Measurements from ENCODE around the gene MAP7D1.

The MAP7D1 gene

DNA sequence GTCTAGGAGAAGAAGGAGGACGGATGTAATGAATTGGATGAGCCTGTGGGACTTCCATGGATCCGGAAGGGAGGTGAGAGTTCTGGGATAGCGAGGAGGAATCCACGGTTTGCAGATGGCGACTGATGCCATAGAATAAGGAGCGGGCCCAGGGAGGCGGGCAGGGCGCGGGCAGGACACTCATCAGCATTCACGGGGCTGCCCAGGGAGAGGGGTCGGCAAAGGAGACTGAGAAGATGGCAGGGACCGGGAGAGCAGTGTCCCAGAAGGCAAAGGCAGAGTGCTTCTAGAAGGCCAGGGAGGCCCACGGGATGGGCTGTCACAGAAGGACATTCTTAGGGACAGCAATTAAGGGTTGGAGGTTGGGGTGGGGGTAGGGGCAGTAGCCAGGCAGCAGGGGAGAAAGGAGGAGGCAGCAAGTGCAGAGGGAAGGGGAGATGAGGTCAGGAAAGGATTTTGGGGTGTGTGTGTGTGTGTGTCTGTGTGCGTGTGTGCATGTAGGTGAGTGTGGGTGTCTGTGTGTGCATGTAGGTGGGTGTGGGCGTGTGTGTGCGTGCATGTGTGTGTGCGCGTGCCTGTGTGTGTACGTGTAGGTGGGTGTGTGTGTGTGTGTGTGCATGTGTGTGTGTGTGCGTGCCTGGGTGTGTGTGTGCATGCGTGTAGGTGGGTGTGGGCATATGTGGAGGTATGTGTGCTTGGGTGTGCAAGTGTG is 29.8 kb upstream of the MAP7D1 start:
- DNase-seq (ENCODE audit: low read depth, low spot score) = no peak
- no peak overlapping the region for H3K4me3 ChIP-seq (ENCODE audit: low read length)

DNA sequence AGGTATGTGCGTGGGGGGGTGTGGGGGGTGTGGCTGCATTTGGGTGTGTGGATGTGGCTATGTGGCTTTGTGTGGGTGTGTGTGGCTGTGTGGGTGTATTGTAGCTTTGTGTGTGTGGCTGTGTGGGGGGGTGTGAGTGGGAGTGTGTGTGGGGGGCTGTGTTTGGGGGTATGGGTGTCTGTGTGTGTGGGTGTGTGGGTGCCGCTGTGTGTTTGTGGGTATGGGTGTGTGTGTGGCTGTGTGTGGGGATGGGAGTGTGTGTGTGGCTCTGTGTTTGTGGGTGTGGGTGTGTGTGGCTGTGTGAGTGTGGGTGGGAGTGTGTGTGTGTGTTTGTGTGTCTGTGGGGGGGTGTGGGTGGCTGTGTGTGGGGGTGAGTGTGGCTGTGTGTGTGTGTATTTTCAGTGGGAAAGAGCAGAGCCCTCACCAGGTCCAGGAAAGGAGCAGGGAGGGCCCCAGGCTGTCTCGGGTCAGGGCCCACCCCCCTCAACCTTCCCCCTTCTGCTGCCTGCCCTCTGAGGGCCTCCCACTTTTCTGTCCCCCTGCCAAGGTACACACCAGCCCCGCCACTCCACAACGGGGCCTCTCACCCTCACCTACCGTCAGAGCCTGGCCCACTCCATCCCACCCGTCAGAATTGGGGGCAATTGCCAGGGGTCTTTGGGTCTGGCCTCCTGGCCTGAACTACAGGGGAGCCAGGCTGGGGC is 29.0 kb upstream of the MAP7D1 start:
- DNase-seq (ENCODE audit: low read depth, low spot score) = no peak
- H3K4me3 ChIP-seq (ENCODE audit: low read length) = no peak overlapping the region

DNA sequence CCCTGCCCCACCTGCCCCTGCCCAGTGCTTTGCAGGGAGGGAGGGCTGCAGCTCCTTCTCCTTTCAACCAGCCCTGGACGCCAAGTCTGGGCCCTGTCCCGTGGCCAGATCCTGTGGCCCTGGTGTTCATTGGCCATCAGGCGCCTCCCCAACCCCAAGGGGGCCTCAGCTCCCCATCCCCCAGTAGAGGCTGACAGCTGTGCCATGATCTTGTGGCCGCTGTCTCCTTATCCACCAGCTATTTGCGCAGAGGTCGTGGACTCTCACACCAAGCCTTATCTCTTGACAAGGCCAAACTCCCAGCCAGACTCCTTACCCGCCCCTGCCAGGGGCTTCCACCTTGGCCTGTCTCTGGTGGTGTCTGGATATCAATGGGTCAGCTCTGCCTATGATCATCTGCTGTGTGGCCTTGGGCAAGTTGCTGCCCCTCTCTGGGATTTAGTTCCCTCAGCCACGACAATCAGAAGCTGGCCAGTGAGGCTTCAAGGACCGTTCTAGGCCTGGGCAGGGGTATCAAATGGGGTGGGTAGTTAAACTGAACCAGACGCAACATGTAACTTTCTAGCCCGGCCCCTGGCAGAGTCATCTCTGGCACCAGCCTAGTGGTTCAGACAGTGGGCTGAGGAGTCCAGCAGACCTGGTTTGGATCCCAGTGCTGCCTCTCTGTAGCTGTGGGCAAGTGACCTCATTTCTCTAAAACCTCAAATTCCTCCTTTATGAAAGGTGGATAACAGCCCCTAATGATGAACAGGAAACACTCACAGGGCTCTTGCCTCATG is 27.6 kb upstream of the MAP7D1 start:
- H3K4me3 ChIP-seq (ENCODE audit: low read length) = no peak overlapping the region
- DNase-seq (ENCODE audit: low read depth, low spot score) = no peak

DNA sequence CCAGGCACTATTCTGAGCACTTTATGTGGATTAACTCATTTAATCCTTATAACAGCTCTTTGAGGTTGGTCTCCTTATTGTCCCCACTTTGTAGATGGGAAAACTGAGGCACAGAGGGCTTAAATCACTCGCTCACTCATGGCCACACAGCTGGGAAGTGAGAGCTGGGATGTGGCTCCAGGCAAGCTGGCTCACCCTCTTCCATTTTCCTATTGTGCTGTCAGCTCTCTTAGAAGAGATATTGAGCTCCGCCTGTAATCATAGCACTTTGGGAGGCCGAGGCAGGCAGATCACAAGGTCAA is 27.1 kb upstream of the MAP7D1 start:
- no peak for DNase-seq (ENCODE audit: low read depth, low spot score)
- H3K4me3 ChIP-seq (ENCODE audit: low read length) = no peak overlapping the region

DNA sequence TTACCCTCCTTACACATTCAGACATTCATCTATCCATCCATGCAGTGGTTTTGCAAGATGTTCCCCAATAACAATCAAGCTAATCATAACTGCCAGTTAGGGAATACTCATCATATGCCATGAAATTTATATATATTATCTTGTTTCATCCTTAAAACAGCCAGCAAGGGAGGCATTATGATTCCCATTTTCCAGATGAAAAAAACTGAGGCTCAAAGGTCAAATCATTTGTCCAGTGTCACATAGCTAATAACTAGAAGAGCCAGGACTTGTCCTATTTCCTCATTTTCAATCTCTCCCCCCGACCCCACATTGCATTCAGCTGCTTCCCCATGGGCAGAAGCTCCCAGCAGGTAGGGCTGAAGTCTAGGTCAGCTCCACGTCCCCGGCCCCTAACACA is 23.9 kb upstream of the MAP7D1 start:
- no peak for DNase-seq (ENCODE audit: low read depth, low spot score)

DNA sequence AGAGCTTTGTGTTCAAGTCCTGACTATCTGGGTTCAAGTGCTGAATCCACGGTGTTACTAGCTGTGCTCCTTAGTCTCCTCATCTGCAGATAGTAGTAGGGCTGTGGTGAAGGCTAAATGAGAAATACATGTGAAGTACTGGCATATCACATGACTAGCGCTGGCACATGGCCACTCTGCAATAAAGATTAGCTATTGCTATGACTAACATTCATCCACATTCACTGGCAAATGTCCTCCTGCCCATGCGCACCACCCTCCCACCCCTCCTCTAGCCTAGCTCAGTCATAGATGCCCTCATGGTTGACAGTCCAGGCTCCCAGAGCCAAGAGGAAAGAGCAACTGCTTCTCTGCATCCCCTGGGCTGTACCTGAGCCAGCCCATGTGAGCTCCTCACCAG is 22.5 kb upstream of the MAP7D1 start:
- H3K4me3 ChIP-seq (ENCODE audit: low read length) = no peak overlapping the region

More for the DNA sequence above, 23.9 kb upstream of the MAP7D1 start:
- H3K4me3 ChIP-seq (ENCODE audit: low read length) = no peak overlapping the region

DNA sequence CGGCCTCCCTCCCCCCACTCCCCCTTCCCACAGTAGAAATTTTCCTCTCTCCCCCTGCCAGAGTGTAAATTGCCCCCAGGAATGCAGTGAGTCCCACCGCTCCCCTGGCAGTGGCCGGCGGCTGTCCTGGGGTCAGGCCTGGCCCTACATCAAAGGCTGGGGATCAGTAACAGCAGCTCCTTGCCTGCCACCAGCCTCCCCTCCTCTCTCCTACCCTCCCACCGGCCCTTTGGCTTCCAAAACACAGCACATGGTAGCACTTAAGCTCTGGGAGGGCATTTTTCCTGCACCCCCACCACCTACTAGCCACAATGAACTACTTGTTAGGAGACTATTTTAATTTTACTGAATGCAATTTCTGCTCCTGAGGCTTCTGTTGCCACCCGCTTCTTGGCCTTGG is 21.9 kb upstream of the MAP7D1 start:
- no peak for DNase-seq (ENCODE audit: low read depth, low spot score)
- no peak overlapping the region for H3K4me3 ChIP-seq (ENCODE audit: low read length)

More for the DNA sequence above, 22.5 kb upstream of the MAP7D1 start:
- no peak for DNase-seq (ENCODE audit: low read depth, low spot score)

DNA sequence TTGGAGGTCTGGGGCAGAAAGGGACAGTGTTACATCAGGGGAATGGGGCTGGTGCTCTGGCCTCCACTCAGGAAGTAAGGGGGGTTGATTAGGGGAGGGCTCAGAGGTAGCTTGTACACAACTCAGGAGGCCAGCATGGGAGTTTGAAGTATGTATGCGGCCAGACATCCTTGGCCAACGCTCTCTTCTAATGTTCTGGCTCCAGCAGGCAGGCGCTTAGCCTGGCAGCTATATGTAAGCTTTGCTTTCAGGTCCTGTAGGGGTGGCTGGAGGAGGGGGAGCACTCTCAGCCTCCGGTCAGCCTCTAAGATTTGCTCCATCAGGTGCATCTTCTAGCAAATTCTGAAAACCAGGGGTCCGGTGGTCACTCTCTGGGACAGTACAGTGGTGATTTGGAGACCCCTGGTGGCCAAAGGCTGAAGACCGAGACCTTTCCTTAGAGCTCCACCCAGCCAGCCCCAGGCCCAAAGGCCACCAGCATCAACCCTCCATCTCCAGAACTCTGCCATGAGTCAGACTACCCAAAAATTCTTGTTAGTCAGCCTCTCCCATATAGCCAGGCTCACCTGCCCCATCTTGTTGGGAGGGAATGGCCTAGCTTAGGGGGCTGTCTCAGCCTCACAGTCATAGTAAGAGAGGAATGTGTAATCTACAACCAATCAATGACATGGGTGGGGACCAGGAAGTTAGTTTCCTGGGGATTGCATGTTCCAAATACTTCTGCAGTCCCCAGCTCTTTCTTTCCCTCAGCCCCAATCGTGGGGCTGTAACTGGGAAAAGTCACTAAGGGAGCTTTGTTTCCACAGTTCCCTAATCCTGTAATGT is 21.2 kb upstream of the MAP7D1 start:
- no peak overlapping the region for H3K4me3 ChIP-seq (ENCODE audit: low read length)
- no peak for DNase-seq (ENCODE audit: low read depth, low spot score)

DNA sequence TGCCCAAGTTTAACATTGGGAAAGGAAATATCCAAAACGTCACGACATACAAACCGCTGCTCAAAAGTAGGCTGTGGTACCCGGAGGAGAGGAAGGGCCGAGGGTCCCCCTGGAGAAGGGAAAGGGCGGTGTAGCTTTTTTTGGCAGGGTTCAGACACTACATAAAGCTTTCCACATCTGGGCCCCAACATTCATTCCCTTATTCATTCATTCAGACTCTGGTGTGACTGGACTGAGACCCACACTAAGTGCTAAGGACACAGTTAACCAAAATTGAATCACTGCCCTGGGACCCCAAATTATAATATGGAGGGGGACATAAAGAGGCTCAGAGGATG is 20.7 kb upstream of the MAP7D1 start:
- no peak overlapping the region for H3K4me3 ChIP-seq (ENCODE audit: low read length)
- no peak for DNase-seq (ENCODE audit: low read depth, low spot score)

DNA sequence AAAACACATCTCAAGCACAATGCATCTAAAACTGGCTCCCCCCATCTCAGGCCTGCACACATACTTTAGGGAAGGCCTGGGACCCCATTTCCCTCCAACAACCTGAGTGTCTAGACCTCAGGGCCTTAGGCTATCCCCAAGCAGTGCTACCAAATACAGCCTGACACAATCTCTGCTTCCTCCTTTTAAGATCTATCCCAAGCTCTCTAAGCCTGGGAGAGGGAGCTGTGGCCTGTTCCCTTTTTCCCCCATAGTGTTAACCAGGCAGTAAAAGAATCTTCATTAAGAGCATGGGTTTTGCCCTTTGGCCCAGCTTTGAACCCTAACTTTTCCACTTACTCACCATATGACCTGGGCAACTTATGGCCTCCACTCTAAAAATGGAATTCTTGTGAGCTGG is 20.2 kb upstream of the MAP7D1 start:
- no peak overlapping the region for H3K4me3 ChIP-seq (ENCODE audit: low read length)
- no peak for DNase-seq (ENCODE audit: low read depth, low spot score)

DNA sequence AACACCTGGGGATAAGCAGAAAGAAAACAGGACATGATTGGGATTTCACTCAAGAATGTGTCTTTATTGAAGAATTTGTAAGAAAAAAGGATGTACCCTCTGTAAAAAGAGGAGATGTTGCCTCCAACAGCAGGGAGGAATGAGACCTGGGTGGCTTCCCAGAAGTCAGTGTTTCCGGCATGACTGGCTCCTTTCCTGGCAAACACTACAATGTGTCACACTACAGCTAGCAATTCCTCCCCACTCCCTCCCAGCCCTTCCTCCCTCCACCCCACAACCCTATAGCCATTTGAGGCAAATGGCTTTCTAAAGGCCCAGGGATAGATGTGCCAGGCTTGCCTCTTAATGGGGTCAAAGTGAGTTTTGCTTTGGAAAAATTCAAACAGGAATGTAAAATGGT is 19.4 kb upstream of the MAP7D1 start:
- DNase-seq (ENCODE audit: low read depth, low spot score) = no peak
- no peak overlapping the region for H3K4me3 ChIP-seq (ENCODE audit: low read length)

DNA sequence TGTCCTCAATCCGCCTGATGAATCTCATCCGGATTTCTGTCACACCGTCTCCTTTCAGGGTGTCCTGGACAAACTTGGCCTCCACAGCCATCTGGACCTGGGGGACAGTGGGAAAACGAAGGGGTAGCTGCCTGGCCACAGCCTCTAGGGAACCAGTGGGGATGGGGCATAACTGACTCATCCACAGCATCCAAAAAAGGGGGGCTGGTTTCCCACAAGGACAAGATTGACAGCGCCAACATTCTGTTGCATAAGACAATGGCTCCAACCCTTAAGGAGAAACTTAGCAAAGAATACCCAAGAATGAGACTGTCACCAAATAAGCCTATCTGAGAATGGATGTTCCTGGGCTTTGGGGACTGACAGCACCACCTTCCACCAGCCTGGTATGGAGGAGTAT is 18.7 kb upstream of the MAP7D1 start:
- DNase-seq (ENCODE audit: low read depth, low spot score) = no peak
- H3K4me3 ChIP-seq (ENCODE audit: low read length) = no peak overlapping the region

DNA sequence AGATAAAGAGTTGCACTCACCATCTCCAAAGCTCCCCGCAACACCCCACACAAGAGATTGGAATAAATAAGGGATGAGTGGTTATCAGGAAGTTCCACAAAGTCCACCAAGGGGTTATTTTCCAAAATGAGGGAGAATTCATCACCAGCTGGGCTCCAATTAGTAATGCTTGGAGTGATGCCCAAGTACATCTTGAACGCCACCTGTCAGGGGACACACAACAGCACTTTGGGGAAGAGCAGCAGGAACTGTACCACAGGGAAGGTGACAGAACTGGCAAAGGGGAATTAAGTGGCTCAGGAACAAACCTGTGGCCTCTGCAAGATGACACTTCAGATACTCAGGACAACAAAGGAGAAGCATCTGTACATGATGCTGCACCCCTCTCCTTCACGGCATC is 18.2 kb upstream of the MAP7D1 start:
- no peak overlapping the region for H3K4me3 ChIP-seq (ENCODE audit: low read length)
- DNase-seq (ENCODE audit: low read depth, low spot score) = no peak

DNA sequence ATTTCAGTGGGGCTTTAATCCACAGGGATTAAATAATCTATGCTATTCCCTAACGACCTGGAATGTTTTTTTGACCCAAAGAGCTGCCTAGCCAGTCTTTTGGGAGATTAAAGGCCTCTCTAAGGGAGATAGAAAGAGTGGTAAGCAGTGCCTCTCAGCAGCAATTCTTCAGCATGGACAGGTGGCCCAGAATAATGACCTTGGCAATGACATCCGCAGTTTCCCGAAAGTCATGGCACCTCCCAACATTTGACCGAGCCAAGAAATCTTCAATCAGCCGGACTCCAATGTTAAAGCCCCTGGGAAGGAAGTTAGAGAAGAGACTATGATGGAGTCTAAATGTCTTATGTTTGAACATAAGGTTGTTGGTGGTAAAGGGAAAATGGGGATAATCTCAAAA is 16.4 kb upstream of the MAP7D1 start:
- no peak for DNase-seq (ENCODE audit: low read depth, low spot score)
- H3K4me3 ChIP-seq (ENCODE audit: low read length) = no peak overlapping the region

DNA sequence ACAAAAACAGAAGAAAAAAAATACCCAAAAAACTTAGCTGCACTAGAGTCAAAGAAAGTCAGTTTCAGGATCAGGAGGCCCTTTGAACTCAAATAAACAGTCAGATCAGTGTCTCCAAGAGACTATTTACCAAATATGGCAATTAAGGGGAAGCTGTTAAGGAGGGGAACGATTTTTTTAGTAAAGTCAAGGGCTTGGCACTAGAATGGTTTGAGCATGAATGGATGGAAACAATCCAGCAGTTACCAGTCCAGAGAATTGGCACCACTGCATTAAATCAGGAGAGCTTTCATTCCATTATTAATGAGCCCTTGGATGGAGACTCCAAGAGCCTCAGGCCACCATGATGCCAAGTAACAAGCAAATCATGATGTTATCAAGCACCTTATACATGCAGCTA is 13.8 kb upstream of the MAP7D1 start:
- no peak for DNase-seq (ENCODE audit: low read depth, low spot score)

DNA sequence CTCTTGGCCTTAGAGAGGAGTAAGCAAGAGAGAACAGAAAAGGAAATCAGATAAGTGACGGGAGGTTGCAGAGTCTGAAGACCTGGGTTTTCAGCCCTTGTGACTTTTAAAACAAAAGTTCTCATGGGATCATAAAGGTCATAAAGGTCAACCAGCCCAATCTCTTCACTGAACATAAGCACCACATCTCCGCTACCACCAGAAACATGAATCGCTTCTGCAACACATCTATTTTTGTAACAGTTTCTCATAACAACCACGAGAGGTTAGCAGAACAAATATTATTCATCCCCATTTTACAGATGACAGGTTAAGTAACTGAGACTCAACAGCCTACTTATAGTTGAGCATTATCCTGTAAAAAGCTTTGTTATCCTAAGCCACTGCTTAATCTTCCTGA is 12.5 kb upstream of the MAP7D1 start:
- DNase-seq (ENCODE audit: low read depth, low spot score) = no peak
- H3K4me3 ChIP-seq (ENCODE audit: low read length) = no peak overlapping the region

More for the DNA sequence above, 13.8 kb upstream of the MAP7D1 start:
- H3K4me3 ChIP-seq (ENCODE audit: low read length) = no peak overlapping the region

DNA sequence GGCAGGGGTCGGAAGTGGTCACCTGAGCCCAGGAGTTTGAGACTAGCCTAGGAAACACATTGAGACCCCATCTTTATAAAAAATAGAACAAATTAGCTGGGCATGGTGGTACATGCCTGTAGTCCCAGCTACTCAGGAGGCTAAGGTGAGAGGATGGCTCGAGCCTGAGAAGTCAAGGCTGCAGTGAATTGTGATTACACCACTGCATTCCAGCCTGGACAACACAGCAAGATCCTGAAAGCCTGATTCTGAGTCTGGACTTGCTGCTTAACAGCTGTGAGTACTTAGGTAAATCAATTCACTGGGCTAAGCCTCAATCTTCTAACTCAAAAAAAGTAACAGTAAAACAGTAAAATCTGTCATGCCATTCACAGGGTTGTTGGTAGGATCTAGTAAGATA is 11.5 kb upstream of the MAP7D1 start:
- no peak overlapping the region for H3K4me3 ChIP-seq (ENCODE audit: low read length)

DNA sequence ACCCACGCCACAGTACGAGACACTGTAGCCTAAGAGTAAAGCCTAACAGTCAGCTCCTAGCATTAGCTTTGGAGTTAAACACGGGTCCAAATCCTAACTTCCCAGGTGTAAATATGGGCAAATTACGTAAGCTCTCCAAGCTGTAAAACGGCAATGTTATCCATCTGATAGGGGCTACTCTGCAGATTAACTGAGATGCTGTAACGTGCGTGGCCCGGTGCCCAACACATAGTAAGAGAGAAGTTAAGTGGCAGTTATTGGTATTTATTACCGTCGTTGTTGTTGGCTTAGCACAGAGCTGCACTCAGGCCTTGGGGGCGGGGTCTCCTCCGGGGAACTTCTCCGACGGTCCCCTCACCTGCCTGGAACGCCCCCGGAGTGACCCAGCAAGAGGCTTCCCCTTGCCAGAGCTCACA is 7.1 kb upstream of the MAP7D1 start:
- H3K4me3 ChIP-seq (ENCODE audit: low read length) = peak overlapping the region; percentile 93
- DNase-seq (ENCODE audit: low read depth, low spot score) = no peak

More for the DNA sequence above, 11.5 kb upstream of the MAP7D1 start:
- DNase-seq (ENCODE audit: low read depth, low spot score) = no peak

DNA sequence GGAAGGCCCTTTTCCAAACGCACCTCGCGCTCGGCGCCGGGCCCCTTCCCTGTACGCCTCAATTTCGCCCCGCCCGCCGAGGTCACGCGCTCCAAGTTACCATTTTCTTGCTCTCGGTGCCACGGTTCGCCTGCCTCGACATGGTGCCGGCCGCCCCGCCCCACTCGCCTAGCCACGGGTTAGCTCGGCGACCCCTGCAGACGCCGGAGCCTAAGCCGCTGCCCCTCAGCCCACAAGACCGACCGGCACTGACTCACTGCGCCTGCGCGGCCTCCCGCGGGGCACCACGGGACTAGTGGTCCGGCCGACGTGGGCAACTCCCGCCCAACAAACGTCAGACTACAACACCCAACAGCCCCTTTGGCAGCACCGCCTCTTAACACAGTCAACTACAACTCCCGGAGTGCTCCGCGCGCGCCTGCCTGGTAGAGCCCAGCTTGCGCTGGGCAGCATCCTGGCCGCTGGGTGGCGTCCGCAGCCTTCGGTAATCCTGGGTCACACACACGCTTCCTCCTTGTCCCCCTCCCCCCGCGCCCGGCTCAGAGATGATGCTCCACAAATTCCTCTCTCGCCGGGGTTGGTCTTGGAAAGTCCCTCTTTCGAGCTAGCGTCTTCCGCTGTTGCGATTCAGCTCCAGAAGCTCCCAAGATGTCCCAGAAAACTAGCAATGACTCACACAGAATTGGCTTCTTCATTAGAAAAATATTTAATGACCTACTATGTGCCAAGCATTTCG is 6.6 kb upstream of the MAP7D1 start, which contains the start of gene TRAPPC3:
TRAPPC3 (minus strand) TSS at position 250 of the 736 bp plus-strand sequence; CDS start at position 142, 108 bp downstream.
- DNase-seq (ENCODE audit: low read depth, low spot score) = peak; percentile 99
- H3K4me3 ChIP-seq (ENCODE audit: low read length) = peak within 1 kb of the TSS; percentile 93

All from Jurkat, Clone E6-1 (cell line).